Loucy (cell line): Measurements from ENCODE around the gene QRFP.

Experiments used
- H2AFZ ChIP-seq: fragments of 200-600 bp; sonication (generic); 2 replicates; pipeline ENCODE4 v1.6.0; 2016; ENCODE audit warnings: antibody characterized with exemption, mild to moderate bottlenecking, low read length, moderate library complexity
- H3F3A ChIP-seq: fragments of 200-600 bp; 2 replicates; pipeline ENCODE4 v1.6.0; 2016; ENCODE audit warnings: antibody characterized with exemption, low read depth, mild to moderate bottlenecking
- H3K27me3 ChIP-seq: fragments of 200-600 bp; sonication (generic); 2 replicates; pipeline ENCODE4 v1.6.1; 2014; ENCODE audit warnings: low read length, mild to moderate bottlenecking; ENCODE audit not compliant: insufficient read depth, poor library complexity, severe bottlenecking
- H3K36me3 ChIP-seq: fragments of 200-600 bp; sonication (generic); 2 replicates; pipeline ENCODE4 v1.6.1; 2016; ENCODE audit warnings: low read length; ENCODE audit not compliant: insufficient read depth
- H3K4me1 ChIP-seq: fragments of 200-600 bp; sonication (generic); 2 replicates; pipeline ENCODE4 v1.5.1; 2014; ENCODE audit warnings: low read length, mild to moderate bottlenecking; ENCODE audit not compliant: insufficient read depth, poor library complexity, severe bottlenecking
- H3K4me2 ChIP-seq: fragments of 200-600 bp; sonication (generic); 2 replicates; pipeline ENCODE4 v1.6.0; 2014; ENCODE audit warnings: antibody characterized with exemption, low read length, low read depth, mild to moderate bottlenecking; ENCODE audit not compliant: poor library complexity, severe bottlenecking
- H3K4me3 ChIP-seq: fragments of 200-600 bp; sonication (generic); 2 replicates; pipeline ENCODE4 v1.5.1; 2014; ENCODE audit warnings: low read length, mild to moderate bottlenecking, mixed read lengths; ENCODE audit not compliant: poor library complexity, severe bottlenecking
- H3K79me2 ChIP-seq: fragments of 200-600 bp; sonication (generic); 2 replicates; pipeline ENCODE4 v1.6.1; 2014; ENCODE audit warnings: low read length; ENCODE audit not compliant: insufficient read depth
- H3K9ac ChIP-seq: fragments of 200-600 bp; sonication (generic); 2 replicates; pipeline ENCODE4 v1.6.0; 2014; ENCODE audit warnings: mild to moderate bottlenecking, low read depth, low read length, moderate library complexity; ENCODE audit not compliant: poor library complexity, severe bottlenecking
- H3K9me2 ChIP-seq: fragments of 200-600 bp; sonication (generic); replicated peaks from 2 replicates; pipeline ENCODE4 v1.6.1; 2016; ENCODE audit warnings: low read depth, low read length, mixed read lengths
- H3K9me3 ChIP-seq: fragments of 200-600 bp; sonication (generic); 2 replicates; pipeline ENCODE4 v1.6.1; 2014; ENCODE audit warnings: mild to moderate bottlenecking, antibody characterized with exemption, low read length, low read depth; ENCODE audit not compliant: insufficient read depth
- H4K20me1 ChIP-seq: fragments of 200-600 bp; sonication (generic); 2 replicates; pipeline ENCODE4 v1.6.0; 2014; ENCODE audit warnings: antibody characterized with exemption, low read length, mild to moderate bottlenecking; ENCODE audit not compliant: insufficient read depth, poor library complexity, severe bottlenecking
- CTCF ChIP-seq: fragments of 200-600 bp; sonication (generic); conservative IDR thresholded peaks from 2 replicates; pipeline ENCODE4 v1.5.1; 2014; ENCODE audit warnings: mild to moderate bottlenecking, antibody characterized with exemption, low read length
- EZH2phosphoT487 ChIP-seq: fragments of 200-600 bp; IDR thresholded peaks from 2 replicates; pipeline ENCODE4 v1.6.1; 2018; ENCODE audit warnings: antibody characterized with exemption, mild to moderate bottlenecking, moderate library complexity, borderline replicate concordance

The QRFP gene

GRCh38 chr9:130886981-130887380 is 9.6 kb downstream of the QRFP start:
- Histone ChIP-seq H3F3A (no peaks in the 10 kb centered on the region), H2AFZ (no peak overlapping the region), H3K4me2 (no peak overlapping the region), H3K36me3 (peaks cover 16% of the 10 kb centered on the region; the same call in 1 of the 2 replicates), H3K9ac (no peak overlapping the region), H4K20me1 (no peaks in the 10 kb centered on the region), H3K4me1 (no peaks in the 10 kb centered on the region), H3K4me3 (no peak overlapping the region), H3K9me2 (no peaks in the 10 kb centered on the region), H3K79me2 (no peaks in the 10 kb centered on the region), H3K9me3 (no peaks in the 10 kb centered on the region), H3K27me3 (no peaks in the 10 kb centered on the region)
- TF ChIP-seq EZH2phosphoT487 (no peak), CTCF (no peak)

GRCh38 chr9:130885484-130886375 is 10.9 kb downstream of the QRFP start:
- no peaks in the 10 kb centered on the region for H3K4me1 ChIP-seq
- H3K27me3 ChIP-seq = no peaks in the 10 kb centered on the region
- H2AFZ ChIP-seq = no peak overlapping the region
- no peaks in the 10 kb centered on the region for H4K20me1 ChIP-seq
- H3K9me3 ChIP-seq = no peaks in the 10 kb centered on the region
- H3K36me3 ChIP-seq = peaks cover 29% of the 10 kb centered on the region; the same call in 1 of the 2 replicates
- H3K4me2 ChIP-seq = no peak overlapping the region
- no peak overlapping the region for H3K9ac ChIP-seq
- H3K4me3 ChIP-seq = no peak overlapping the region
- no peaks in the 10 kb centered on the region for H3K9me2 ChIP-seq
- no peaks in the 10 kb centered on the region for H3K79me2 ChIP-seq
- H3F3A ChIP-seq = no peaks in the 10 kb centered on the region
- TF ChIP-seq CTCF (no peak), EZH2phosphoT487 (no peak)

GRCh38 chr9:130884542-130885483 is 11.8 kb downstream of the QRFP start:
- Histone ChIP-seq H3K36me3 (peaks cover 38% of the 10 kb centered on the region; the same call in 1 of the 2 replicates), H4K20me1 (no peaks in the 10 kb centered on the region)
- TF ChIP-seq EZH2phosphoT487 (no peak), CTCF (no peak)

More at GRCh38 chr9:130884542-130885483, 11.8 kb downstream of the QRFP start:
- Histone ChIP-seq H3K79me2 (no peaks in the 10 kb centered on the region), H3F3A (no peaks in the 10 kb centered on the region), H3K27me3 (no peaks in the 10 kb centered on the region), H3K9me3 (no peaks in the 10 kb centered on the region), H3K9me2 (no peaks in the 10 kb centered on the region), H3K4me3 (no peak overlapping the region), H3K4me1 (no peaks in the 10 kb centered on the region), H2AFZ (no peak overlapping the region), H3K9ac (no peak overlapping the region), H3K4me2 (no peak overlapping the region)
